PC-3 (cell line): Measurements from ENCODE around the gene LY86. TPM values are rescaled to one million over a fixed set of nuclear protein-coding genes. Genes with fewer than 3 reads are reported as not detected.

Source experiments
- ATAC-seq: fragments of 200-7000 bp; cut with Tn5 transposase; 2 replicates; pipeline ENCODE4 v1.9.1; 2020; ENCODE audit warnings: mild to moderate bottlenecking, moderate library complexity
- BruUV-seq: library from RNA; stranded (reverse); fragments of 400-500 nt; replicated peaks from 2 replicates; lab custom pipeline; 2021; lab: Mats Ljungman, UMichigan
- CTCF ChIA-PET: fragments of 300-600 bp; sonication (Branson Sonifier 250); formaldehyde crosslinking; loops from one replicate; lab custom pipeline; 2022; ENCODE audit warnings: antibody characterized with exemption; lab: Charles Lee
- POLR2A ChIA-PET: fragments of 300-600 bp; sonication (Branson Sonifier 250); formaldehyde crosslinking; loops from one replicate; lab custom pipeline; 2022; ENCODE audit warnings: antibody characterized with exemption; ENCODE audit not compliant: unreplicated experiment; lab: Charles Lee
- DNase-seq: peaks from one replicate; pipeline ENCODE4 v3.0.0-alpha.2; 2015
- H2AFZ ChIP-seq: fragments of 300-600 bp; sonication (generic); 2 replicates; pipeline ENCODE4 v1.6.0; 2016; ENCODE audit warnings: antibody characterized with exemption, low read length
- H3F3A ChIP-seq: fragments of 300-600 bp; sonication (generic); one replicate; pipeline ENCODE4 v1.6.0; 2017; ENCODE audit warnings: antibody characterized with exemption, low read length, control low read depth, mild to moderate bottlenecking; ENCODE audit not compliant: unreplicated experiment
- H3K27ac ChIP-seq: fragments of 300-600 bp; sonication (generic); 2 replicates; pipeline ENCODE4 v1.5.1; 2016; ENCODE audit warnings: mild to moderate bottlenecking, low read length
- H3K27me3 ChIP-seq: fragments of 300-600 bp; sonication (generic); 2 replicates; pipeline ENCODE4 v1.6.1; 2016; ENCODE audit warnings: low read length, mixed read lengths
- H3K36me3 ChIP-seq: fragments of 300-600 bp; sonication (generic); 2 replicates; pipeline ENCODE4 v1.6.1; 2016; ENCODE audit warnings: low read depth, mixed run types, low read length, mixed read lengths
- H3K4me1 ChIP-seq: fragments of 300-600 bp; sonication (generic); 2 replicates; pipeline ENCODE4 v1.5.1; 2016; ENCODE audit warnings: low read length; ENCODE audit not compliant: insufficient read depth
- H3K4me2 ChIP-seq: fragments of 300-600 bp; sonication (generic); 2 replicates; pipeline ENCODE4 v1.6.0; 2016; ENCODE audit warnings: low read length
- H3K4me3 ChIP-seq: fragments of 300-600 bp; sonication (generic); 2 replicates; pipeline ENCODE4 v1.5.1; 2016; ENCODE audit warnings: mild to moderate bottlenecking, low read length, mixed read lengths
- H3K79me2 ChIP-seq: fragments of 300-600 bp; sonication (generic); 2 replicates; pipeline ENCODE4 v1.6.1; 2017; ENCODE audit warnings: low read length, mixed read lengths
- H3K9ac ChIP-seq: fragments of 300-600 bp; sonication (generic); 2 replicates; pipeline ENCODE4 v1.6.0; 2016; ENCODE audit warnings: mild to moderate bottlenecking, low read length
- H3K9me2 ChIP-seq: fragments of 300-600 bp; sonication (generic); replicated peaks from 2 replicates; pipeline ENCODE4 v1.6.1; 2016; ENCODE audit warnings: mixed run types, low read length, mixed read lengths
- H3K9me3 ChIP-seq: fragments of 300-600 bp; sonication (generic); 2 replicates; pipeline ENCODE4 v1.6.1; 2016; ENCODE audit warnings: low read length, mixed read lengths
- H4K20me1 ChIP-seq: fragments of 300-600 bp; sonication (generic); 2 replicates; pipeline ENCODE4 v1.6.1; 2016; ENCODE audit warnings: low read length, mixed read lengths
- EZH2 ChIP-seq: fragments of 300-600 bp; sonication (generic); IDR thresholded peaks from one replicate; pipeline ENCODE4 v1.6.1; 2017; ENCODE audit warnings: antibody characterized with exemption, mild to moderate bottlenecking, low read length; ENCODE audit not compliant: unreplicated experiment
- EZH2phosphoT487 ChIP-seq: fragments of 300-600 bp; sonication (generic); IDR thresholded peaks from 2 replicates; pipeline ENCODE4 v1.6.1; 2018; ENCODE audit warnings: mild to moderate bottlenecking, antibody characterized with exemption, low read length, borderline replicate concordance
- intact Hi-C: fragments of 100-400 bp; cut with micrococcal nuclease; formaldehyde crosslinking; loops from 2 replicates; pipeline ENCODE4 v1.9.0; 2023
- total RNA-seq: library from RNA; depleted of rRNA; stranded (reverse); fragments of >200 nt; gene quantifications from 2 replicates; pipeline ENCODE4 v1.2.3, GENCODE V29; 2014
- TF ChIP-seq, protein P1 (sequence below): fragments of 300-600 bp; sonication (generic); conservative IDR thresholded peaks from 2 replicates; pipeline ENCODE4 v1.5.1; 2017; ENCODE audit warnings: antibody characterized with exemption, low read depth, mild to moderate bottlenecking, low read length

Gene LY86
- total RNA-seq, 1 experiment from 2014 or later = not detected

GRCh38 chr6:6623553-6623952, 35.0 kb downstream of the LY86 start:
- H3K9ac ChIP-seq = no peak overlapping the region
- BruUV-seq = no TSS peak
- no peaks in the 10 kb centered on the region for H4K20me1 ChIP-seq
- no peaks in the 10 kb centered on the region for H3K36me3 ChIP-seq
- H3K79me2 ChIP-seq = no peaks in the 10 kb centered on the region
- H3K9me2 ChIP-seq = no peaks in the 10 kb centered on the region
- no peaks in the 10 kb centered on the region for H3K4me1 ChIP-seq
- ChIA-PET POLR2A (no interaction called here), CTCF (interaction anchor here (0.6 kb wide), 1 partner anchor 1549 kb away, joined by 5 read pairs; no protein-coding TSS in a partner anchor)
- ATAC-seq (no peak), DNase-seq (no peak)
- no peaks in the 10 kb centered on the region for H3F3A ChIP-seq
- H3K27ac ChIP-seq = no peak overlapping the region
- H2AFZ ChIP-seq = no peak overlapping the region
- no peak for TF ChIP-seq EZH2
- no peak for TF ChIP-seq EZH2phosphoT487
- TF ChIP-seq, protein P1, sequence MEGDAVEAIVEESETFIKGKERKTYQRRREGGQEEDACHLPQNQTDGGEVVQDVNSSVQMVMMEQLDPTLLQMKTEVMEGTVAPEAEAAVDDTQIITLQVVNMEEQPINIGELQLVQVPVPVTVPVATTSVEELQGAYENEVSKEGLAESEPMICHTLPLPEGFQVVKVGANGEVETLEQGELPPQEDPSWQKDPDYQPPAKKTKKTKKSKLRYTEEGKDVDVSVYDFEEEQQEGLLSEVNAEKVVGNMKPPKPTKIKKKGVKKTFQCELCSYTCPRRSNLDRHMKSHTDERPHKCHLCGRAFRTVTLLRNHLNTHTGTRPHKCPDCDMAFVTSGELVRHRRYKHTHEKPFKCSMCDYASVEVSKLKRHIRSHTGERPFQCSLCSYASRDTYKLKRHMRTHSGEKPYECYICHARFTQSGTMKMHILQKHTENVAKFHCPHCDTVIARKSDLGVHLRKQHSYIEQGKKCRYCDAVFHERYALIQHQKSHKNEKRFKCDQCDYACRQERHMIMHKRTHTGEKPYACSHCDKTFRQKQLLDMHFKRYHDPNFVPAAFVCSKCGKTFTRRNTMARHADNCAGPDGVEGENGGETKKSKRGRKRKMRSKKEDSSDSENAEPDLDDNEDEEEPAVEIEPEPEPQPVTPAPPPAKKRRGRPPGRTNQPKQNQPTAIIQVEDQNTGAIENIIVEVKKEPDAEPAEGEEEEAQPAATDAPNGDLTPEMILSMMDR = no peak
- no peak overlapping the region for H3K4me3 ChIP-seq
- H3K9me3 ChIP-seq = no peaks in the 10 kb centered on the region
- intact Hi-C loops = no loop called here
- H3K4me2 ChIP-seq = no peak overlapping the region
- H3K27me3 ChIP-seq = peaks cover 88% of the 10 kb centered on the region

GRCh38 chr6:6624269-6624990, 35.9 kb downstream of the LY86 start:
- no TSS peak for BruUV-seq
- POLR2A ChIA-PET = no interaction called here

More at GRCh38 chr6:6624269-6624990, 35.9 kb downstream of the LY86 start:
- Histone ChIP-seq H3K27ac (no peak overlapping the region), H2AFZ (no peak overlapping the region), H3K4me3 (no peak overlapping the region), H3K4me2 (no peak overlapping the region), H3K27me3 (peaks cover 89% of the 10 kb centered on the region), H3K79me2 (no peaks in the 10 kb centered on the region), H4K20me1 (no peaks in the 10 kb centered on the region), H3F3A (no peaks in the 10 kb centered on the region), H3K4me1 (no peaks in the 10 kb centered on the region), H3K9ac (no peak overlapping the region), H3K9me2 (no peaks in the 10 kb centered on the region), H3K9me3 (no peaks in the 10 kb centered on the region), H3K36me3 (no peaks in the 10 kb centered on the region)
- no peak for DNase-seq
- CTCF ChIA-PET = no interaction called here
- intact Hi-C loops = no loop called here
- no peak for TF ChIP-seq EZH2phosphoT487
- TF ChIP-seq, protein P1 = no peak
- no peak for TF ChIP-seq EZH2
- no peak for ATAC-seq
